Measurements from ENCODE around the gene KRT86. TPM values are rescaled to one million over a fixed set of nuclear protein-coding genes. Genes with fewer than 3 reads are reported as not detected.

The KRT86 gene
- total RNA-seq, 1 experiment from 2014 or later: 2.7 TPM

DNA sequence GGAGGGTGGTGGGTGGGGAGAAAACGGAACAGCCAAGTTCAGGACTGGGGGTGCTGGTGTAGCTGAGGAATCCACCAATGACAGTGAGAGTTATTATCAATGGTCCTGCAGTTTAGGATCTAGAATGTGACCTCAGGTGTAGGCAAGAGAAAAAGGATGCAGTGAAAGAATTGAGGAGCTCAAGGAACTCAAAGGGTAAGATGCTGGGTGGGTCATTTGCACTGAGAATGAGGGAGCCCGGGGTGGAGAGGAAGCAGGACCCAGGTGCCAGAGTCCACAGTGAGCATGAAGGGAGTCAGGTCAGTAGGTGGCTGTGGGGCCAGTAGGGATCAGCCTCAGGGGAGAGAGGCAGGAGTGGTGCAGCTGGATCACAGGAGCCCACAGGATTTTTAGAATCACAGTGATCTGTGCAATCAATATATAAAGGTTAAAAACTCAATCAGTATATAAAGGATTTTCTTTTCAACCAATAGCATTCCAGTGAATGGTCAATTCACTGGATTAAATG is 44.6 kb upstream of the KRT86 start:
- H3K9me2 ChIP-seq (ENCODE audit: insufficient read depth): no peaks in the 10 kb centered on the region
- peaks cover 14% of the 10 kb centered on the region for H4K20me1 ChIP-seq (ENCODE audit: insufficient read depth)
- DNase-seq: no peak
- H3K27me3 ChIP-seq (ENCODE audit: insufficient read depth, low read depth): no peaks in the 10 kb centered on the region
- H2AFZ ChIP-seq: no peak overlapping the region
- intact Hi-C loops (cut with micrococcal nuclease; ENCODE audit: unreplicated experiment): loop anchor here (1.0 to 5.0 kb wide), 3 partner anchors 15 to 717 kb away; partner anchors contain the start of gene KRT18
- H3K36me3 ChIP-seq (ENCODE audit: low read depth): peaks cover 8% of the 10 kb centered on the region
- no TSS peak for BruUV-seq (replicated peaks)
- CTCF ChIA-PET: interaction anchor here (1.5 kb wide), 1 partner anchor 14 kb away, joined by 10 read pairs; no protein-coding TSS in a partner anchor
- no peaks in the 10 kb centered on the region for H3K9me3 ChIP-seq (ENCODE audit: insufficient read depth, low read depth)
- no peak overlapping the region for H3K4me3 ChIP-seq
- H3F3A ChIP-seq (ENCODE audit: insufficient read depth, low read depth): peaks cover 56% of the 10 kb centered on the region
- peaks cover 67% of the 10 kb centered on the region for H3K4me1 ChIP-seq (replicated peaks; ENCODE audit: insufficient read depth)
- peak overlapping the region; percentile 97 for H3K27ac ChIP-seq
- H3K4me2 ChIP-seq: peak overlapping the region; percentile 99
- peaks cover 35% of the 10 kb centered on the region for H3K79me2 ChIP-seq (ENCODE audit: low read depth)
- POLR2A ChIA-PET (ENCODE audit: unreplicated experiment): interaction anchor here (0.5 to 1.9 kb wide), 14 partner anchors 8 to 849 kb away, joined by 3 to 29 read pairs (median 6); partner anchors contain the start of gene SPRYD3
- TF ChIP-seq, protein P1, sequence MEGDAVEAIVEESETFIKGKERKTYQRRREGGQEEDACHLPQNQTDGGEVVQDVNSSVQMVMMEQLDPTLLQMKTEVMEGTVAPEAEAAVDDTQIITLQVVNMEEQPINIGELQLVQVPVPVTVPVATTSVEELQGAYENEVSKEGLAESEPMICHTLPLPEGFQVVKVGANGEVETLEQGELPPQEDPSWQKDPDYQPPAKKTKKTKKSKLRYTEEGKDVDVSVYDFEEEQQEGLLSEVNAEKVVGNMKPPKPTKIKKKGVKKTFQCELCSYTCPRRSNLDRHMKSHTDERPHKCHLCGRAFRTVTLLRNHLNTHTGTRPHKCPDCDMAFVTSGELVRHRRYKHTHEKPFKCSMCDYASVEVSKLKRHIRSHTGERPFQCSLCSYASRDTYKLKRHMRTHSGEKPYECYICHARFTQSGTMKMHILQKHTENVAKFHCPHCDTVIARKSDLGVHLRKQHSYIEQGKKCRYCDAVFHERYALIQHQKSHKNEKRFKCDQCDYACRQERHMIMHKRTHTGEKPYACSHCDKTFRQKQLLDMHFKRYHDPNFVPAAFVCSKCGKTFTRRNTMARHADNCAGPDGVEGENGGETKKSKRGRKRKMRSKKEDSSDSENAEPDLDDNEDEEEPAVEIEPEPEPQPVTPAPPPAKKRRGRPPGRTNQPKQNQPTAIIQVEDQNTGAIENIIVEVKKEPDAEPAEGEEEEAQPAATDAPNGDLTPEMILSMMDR (conservative IDR thresholded peaks at IDR 0.05): no peak
- no peak for TF ChIP-seq EZH2 (IDR thresholded peaks at IDR 0.05; ENCODE audit: low read depth)

DNA sequence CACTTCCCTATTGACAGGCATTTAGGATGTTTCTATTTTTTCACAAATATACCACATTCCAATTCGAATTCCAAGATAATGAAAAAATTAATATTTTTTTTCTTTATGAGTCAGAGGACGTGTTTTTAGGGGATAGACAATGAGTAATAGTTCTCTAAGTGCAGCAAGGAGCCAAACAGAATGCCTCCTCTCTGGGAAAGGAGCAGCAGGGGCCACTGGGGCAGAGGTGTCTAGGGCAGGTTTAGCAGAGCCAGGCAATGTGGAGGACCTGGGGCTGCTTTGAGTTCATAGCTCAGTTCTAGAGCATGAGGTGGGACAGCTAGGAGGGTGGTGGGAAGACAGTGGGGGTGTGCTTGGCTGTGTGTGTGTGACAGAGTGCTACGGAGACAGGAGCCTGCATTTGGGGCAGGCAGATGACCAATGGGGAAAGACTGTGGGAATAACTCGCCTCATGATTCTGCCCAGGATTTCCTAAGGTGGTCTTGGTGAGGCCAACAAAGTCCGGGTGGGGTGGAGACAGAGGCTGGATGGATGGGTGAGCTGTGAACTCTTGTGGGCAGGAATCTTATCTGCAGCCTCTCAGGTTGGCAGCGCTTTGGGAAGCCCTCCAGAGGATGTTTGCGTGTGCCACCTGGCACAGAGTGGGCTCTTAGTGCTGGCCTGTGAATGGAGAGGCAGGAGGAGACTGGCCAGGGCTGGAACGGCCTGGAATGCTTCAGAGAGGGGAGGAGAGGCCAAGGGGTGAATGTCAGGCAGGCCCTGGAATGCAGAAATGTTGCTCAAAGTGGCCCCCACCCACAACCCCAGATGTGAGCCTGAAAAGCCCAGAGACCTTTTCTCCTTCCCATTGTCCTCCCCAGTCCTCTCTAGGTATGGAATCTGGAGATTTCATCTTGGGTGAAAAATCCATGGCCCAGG is 43.8 kb upstream of the KRT86 start:
- peaks cover 22% of the 10 kb centered on the region for H4K20me1 ChIP-seq (ENCODE audit: insufficient read depth)
- no peaks in the 10 kb centered on the region for H3K27me3 ChIP-seq (ENCODE audit: insufficient read depth, low read depth)
- ChIA-PET CTCF (interaction anchor here (0.8 to 1.5 kb wide), 2 partner anchors 14 to 49 kb away, joined by 3 to 10 read pairs; no protein-coding TSS in a partner anchor), POLR2A (ENCODE audit: unreplicated experiment) (interaction anchor here (0.5 to 1.9 kb wide), 16 partner anchors 9 to 695 kb away, joined by 3 to 29 read pairs (median 6); no protein-coding TSS in a partner anchor)
- no peak overlapping the region for H2AFZ ChIP-seq
- peaks cover 63% of the 10 kb centered on the region for H3F3A ChIP-seq (ENCODE audit: insufficient read depth, low read depth)
- no TSS peak for BruUV-seq (replicated peaks)
- peak; percentile 85 to 97 for DNase-seq
- peaks cover 65% of the 10 kb centered on the region for H3K4me1 ChIP-seq (replicated peaks; ENCODE audit: insufficient read depth)
- H3K9me2 ChIP-seq (ENCODE audit: insufficient read depth): no peaks in the 10 kb centered on the region
- peaks cover 16% of the 10 kb centered on the region for H3K36me3 ChIP-seq (ENCODE audit: low read depth)
- intact Hi-C loops (cut with micrococcal nuclease; ENCODE audit: unreplicated experiment): loop anchor here (1.0 to 5.0 kb wide), 6 partner anchors 15 to 717 kb away; partner anchors contain the start of genes KRT18 and KRT80
- H3K4me3 ChIP-seq: peak overlapping the region; percentile 96
- TF ChIP-seq, protein P1 (conservative IDR thresholded peaks at IDR 0.05): no peak
- TF ChIP-seq EZH2 (IDR thresholded peaks at IDR 0.05; ENCODE audit: low read depth): no peak
- peaks cover 42% of the 10 kb centered on the region for H3K79me2 ChIP-seq (ENCODE audit: low read depth)
- no peaks in the 10 kb centered on the region for H3K9me3 ChIP-seq (ENCODE audit: insufficient read depth, low read depth)
- H3K4me2 ChIP-seq: peak overlapping the region; percentile 99
- peak overlapping the region; percentile 97 for H3K27ac ChIP-seq

Data from PC-9 (cell line).